Measurements from ENCODE around the gene SKP1. TPM values are rescaled to one million over a fixed set of nuclear protein-coding genes. Genes with fewer than 3 reads are reported as not detected.

The SKP1 gene
- total and polyA plus RNA-seq, 10 of the 15 experiments (the other 5 are each of a cell fraction or from before 2014, with no cell fraction given) = 100 to 1,686 (median 519) TPM

DNA sequence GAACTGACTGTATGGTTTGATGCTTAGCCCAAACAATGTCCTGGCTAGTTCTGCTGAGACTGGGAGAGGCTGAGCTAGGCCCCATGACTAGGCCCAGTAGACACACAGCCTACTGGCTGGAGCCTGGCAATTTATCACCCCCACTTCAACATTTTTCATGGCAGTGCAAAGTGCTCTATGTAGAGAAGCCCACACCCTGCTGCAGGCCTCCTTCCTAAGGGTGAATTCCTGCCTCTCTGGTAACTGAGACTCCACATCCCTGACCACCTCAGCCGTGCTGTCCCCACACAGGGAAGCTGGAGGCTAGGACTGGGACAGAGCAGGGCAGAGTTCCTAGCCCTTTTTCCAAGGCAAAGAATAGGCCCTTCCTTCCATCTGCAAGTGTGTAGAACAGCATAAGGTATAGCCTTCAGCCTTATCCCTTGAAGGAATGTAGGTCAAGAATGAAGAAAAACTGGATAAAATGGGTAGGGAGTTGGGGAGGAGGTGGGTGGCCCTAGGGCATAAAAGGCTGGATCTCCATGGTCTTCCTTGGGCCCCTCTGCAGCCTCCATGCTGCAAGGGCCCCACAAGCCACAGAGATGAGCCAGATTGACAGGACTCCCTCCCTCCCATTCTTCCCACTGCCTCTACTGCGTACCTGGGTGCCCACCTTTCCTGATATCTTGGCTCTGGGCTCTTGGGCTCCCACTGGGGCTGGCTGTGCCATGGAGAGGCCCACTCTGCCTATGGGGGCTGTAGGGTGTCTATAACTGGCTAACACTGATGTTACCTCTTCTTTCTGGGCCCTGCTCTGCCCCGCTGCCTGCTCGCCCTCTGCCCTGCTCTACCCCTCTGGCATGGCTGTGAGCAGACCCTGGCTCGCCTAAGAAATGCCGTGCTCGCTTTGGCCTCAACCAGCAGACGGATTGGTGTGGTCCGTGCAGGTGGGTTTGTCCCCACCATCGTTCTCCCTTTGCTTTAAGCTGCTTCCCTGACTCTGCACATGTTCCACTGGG lies 32.5 kb downstream of the SKP1 start:
- in situ Hi-C loops (cut with MboI) = no loop called here
- no peak overlapping the region for H2AFZ ChIP-seq (ENCODE audit: control insufficient read depth, low read depth, low read length)
- RAD21 ChIA-PET (ENCODE audit: unreplicated experiment) = interaction anchor here (0.9 to 12.6 kb wide), 8 partner anchors 10 to 103 kb away, joined by 3 to 200 read pairs (median 10); no protein-coding TSS in a partner anchor
- peaks cover 5% of the 10 kb centered on the region for H3K79me2 ChIP-seq (ENCODE audit: control insufficient read depth, insufficient read depth, low read length)
- H4K20me1 ChIP-seq (ENCODE audit: control insufficient read depth, insufficient read depth) = no peaks in the 10 kb centered on the region
- H3K4me3 ChIP-seq = no peak overlapping the region
- no peak overlapping the region for H3K27ac ChIP-seq (ENCODE audit: control insufficient read depth, insufficient read depth)
- 93% methylated on average over 10 of the region's 10 CpGs for WGBS (ENCODE audit: insufficient coverage, insufficient replicate concordance, low lambda C conversion rate, missing lambda C conversion rate)
- H3K9me3 ChIP-seq (replicated peaks; ENCODE audit: control insufficient read depth, insufficient read depth, low read length) = no peaks in the 10 kb centered on the region
- BruUV-seq (replicated peaks) = no TSS peak
- H3K36me3 ChIP-seq (ENCODE audit: control insufficient read depth in 2 of 2, insufficient read depth in 2 of 2, low read length in 1 of 2) = peaks cover 34 to 42% of the 10 kb centered on the region in 2 experiments
- SMC1A ChIA-PET (ENCODE audit: uncharacterized antibody, unreplicated experiment) = interaction anchor here (0.7 to 21.6 kb wide), 5 partner anchors 12 to 105 kb away, joined by 3 to 441 read pairs (median 3); no protein-coding TSS in a partner anchor
- TF ChIP-seq POLR2A (IDR thresholded peaks at IDR 0.05; ENCODE audit: low read depth, low read length) (peak; percentile 63), FOS (IDR thresholded peaks at IDR 0.05; ENCODE audit: borderline replicate concordance, extremely low read depth, insufficient read length) (no peak), POLR2AphosphoS5 (IDR thresholded peaks at IDR 0.05; ENCODE audit: low read length) (peak; percentile 21)
- CTCF ChIA-PET = interaction anchor here (0.7 to 24.1 kb wide), 7 partner anchors 11 to 443 kb away, joined by 3 to 792 read pairs (median 5); no protein-coding TSS in a partner anchor
- DNase-seq (ENCODE audit: low read depth, low spot score) (no peak), FAIRE-seq (no peak), ATAC-seq (no peak)
- H3K9ac ChIP-seq (ENCODE audit: control insufficient read depth, insufficient read depth, low read length) = no peak overlapping the region
- intact Hi-C loops (cut with micrococcal nuclease; ENCODE audit: unreplicated experiment) = no loop called here
- no peaks in the 10 kb centered on the region for H3K27me3 ChIP-seq (replicated peaks in 1 of 2; ENCODE audit: control insufficient read depth in 2 of 2, insufficient read depth in 2 of 2, low read length in 1 of 2)
- H3K4me2 ChIP-seq (ENCODE audit: control insufficient read depth, insufficient read depth) = no peak overlapping the region
- POLR2A ChIA-PET = interaction anchor here (1.1 to 11.0 kb wide), 4 partner anchors 12 to 114 kb away, joined by 3 to 102 read pairs (median 5); no protein-coding TSS in a partner anchor
- peaks cover 21% of the 10 kb centered on the region for H3K4me1 ChIP-seq (ENCODE audit: control insufficient read depth, insufficient read depth, low read length)

DNA sequence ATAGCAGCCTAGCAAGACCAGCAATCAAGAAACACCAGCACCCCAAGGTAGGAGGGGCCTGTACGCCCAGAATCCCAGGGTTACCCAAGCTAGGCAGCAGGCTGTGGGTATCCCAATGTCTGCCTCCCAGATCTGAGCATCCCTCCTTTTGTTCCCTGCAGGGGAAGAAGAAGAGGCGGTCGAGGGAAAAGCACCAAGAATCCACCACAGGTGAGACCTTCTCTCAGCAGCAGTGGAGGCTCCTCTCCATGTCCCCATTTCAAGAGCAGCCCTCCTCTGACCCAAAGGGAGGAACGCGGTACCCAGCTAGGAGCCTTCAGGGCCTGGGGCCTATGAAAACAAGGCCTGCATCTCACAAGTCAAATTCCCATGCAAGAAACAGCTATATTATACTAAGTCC lies 33.3 kb downstream of the SKP1 start:
- BruUV-seq (replicated peaks) = no TSS peak
- intact Hi-C loops (cut with micrococcal nuclease; ENCODE audit: unreplicated experiment) = no loop called here

More for the DNA sequence above, 33.3 kb downstream of the SKP1 start:
- Histone ChIP-seq H4K20me1 (ENCODE audit: control insufficient read depth, insufficient read depth) (no peaks in the 10 kb centered on the region), H3K4me2 (ENCODE audit: control insufficient read depth, insufficient read depth) (no peak overlapping the region), H2AFZ (ENCODE audit: control insufficient read depth, low read depth, low read length) (no peak overlapping the region), H3K36me3 (ENCODE audit: control insufficient read depth in 2 of 2, insufficient read depth in 2 of 2, low read length in 1 of 2) (peaks cover 38 to 48% of the 10 kb centered on the region in 2 experiments), H3K9me3 (replicated peaks; ENCODE audit: control insufficient read depth, insufficient read depth, low read length) (no peaks in the 10 kb centered on the region), H3K79me2 (ENCODE audit: control insufficient read depth, insufficient read depth, low read length) (peaks cover 10% of the 10 kb centered on the region), H3K27ac (ENCODE audit: control insufficient read depth, insufficient read depth) (no peak overlapping the region), H3K4me1 (ENCODE audit: control insufficient read depth, insufficient read depth, low read length) (peaks cover 29% of the 10 kb centered on the region), H3K4me3 (no peak overlapping the region), H3K9ac (ENCODE audit: control insufficient read depth, insufficient read depth, low read length) (no peak overlapping the region), H3K27me3 (replicated peaks in 1 of 2; ENCODE audit: control insufficient read depth in 2 of 2, insufficient read depth in 2 of 2, low read length in 1 of 2) (no peaks in the 10 kb centered on the region)
- CTCF ChIA-PET = interaction anchor here (0.6 to 24.1 kb wide), 8 partner anchors 15 to 450 kb away, joined by 3 to 792 read pairs (median 3); no protein-coding TSS in a partner anchor
- FAIRE-seq = no peak
- ATAC-seq = no peak
- SMC1A ChIA-PET (ENCODE audit: uncharacterized antibody, unreplicated experiment) = interaction anchor here (0.6 to 21.6 kb wide), 5 partner anchors 9 to 104 kb away, joined by 3 to 441 read pairs (median 3); no protein-coding TSS in a partner anchor
- POLR2A ChIA-PET = interaction anchor here (1.1 to 11.0 kb wide), 4 partner anchors 11 to 113 kb away, joined by 3 to 102 read pairs (median 5); no protein-coding TSS in a partner anchor
- no peak for TF ChIP-seq JUND (IDR thresholded peaks at IDR 0.05; ENCODE audit: low read depth, low read length)
- no peak for TF ChIP-seq TCF12 (IDR thresholded peaks at IDR 0.05; ENCODE audit: low read depth, low read length)
- no peak for TF ChIP-seq ZNF384 (IDR thresholded peaks at IDR 0.05; ENCODE audit: borderline replicate concordance, low read depth, low read length)
- TF ChIP-seq FOXK2 (IDR thresholded peaks at IDR 0.05) = no peak
- no peak for TF ChIP-seq ZNF274 (IDR thresholded peaks at IDR 0.05; ENCODE audit: insufficient read depth, insufficient read length)
- RAD21 ChIA-PET (ENCODE audit: unreplicated experiment) = interaction anchor here (0.9 to 12.6 kb wide), 7 partner anchors 9 to 101 kb away, joined by 3 to 200 read pairs (median 13); partner anchors contain the start of gene TCF7
- 82% methylated on average over 5 of the region's 5 CpGs for WGBS (ENCODE audit: insufficient coverage, insufficient replicate concordance, low lambda C conversion rate, missing lambda C conversion rate)
- in situ Hi-C loops (cut with MboI) = no loop called here
- DNase-seq (ENCODE audit: low read depth, low spot score) = no peak

All from GM12878 (cell line).